IPS DF 6.9 (cell line): ENCODE results near the gene HM13.

Source experiments
- DNase-seq: peaks from one replicate; pipeline ENCODE4 v3.0.0-alpha.2; 2013; ENCODE audit warnings: low read depth, low spot score
- H3K27ac ChIP-seq: one replicate; pipeline ENCODE4 v1.5.1; 2013; ENCODE audit warnings: low read length, control low read depth
- H3K27me3 ChIP-seq: 2 replicates; pipeline ENCODE4 v1.6.1; 2013; ENCODE audit warnings: mild to moderate bottlenecking, low read length; ENCODE audit not compliant: control insufficient read depth, insufficient read depth
- H3K36me3 ChIP-seq: 2 replicates; pipeline ENCODE4 v1.6.1; 2013; ENCODE audit warnings: low read length; ENCODE audit not compliant: control insufficient read depth, insufficient read depth
- H3K4me1 ChIP-seq: 2 replicates; pipeline ENCODE4 v1.6.1; 2013; ENCODE audit warnings: low read length; ENCODE audit not compliant: control insufficient read depth, insufficient read depth
- H3K4me3 ChIP-seq: 2 replicates; pipeline ENCODE4 v1.5.1; 2013; ENCODE audit warnings: mild to moderate bottlenecking, low read length
- H3K9me3 ChIP-seq: 2 replicates; pipeline ENCODE4 v1.6.1; 2013; ENCODE audit warnings: low read length, inconsistent platforms; ENCODE audit not compliant: control insufficient read depth, insufficient read depth
- WGBS: extraction: QIAGEN DNeasy Blood & Tissue Kit; methylation state at CpG from one replicate; pipeline ENCODE4 v1.1.7; 2013; ENCODE audit warnings: mixed read lengths, missing lambda C conversion rate; ENCODE audit not compliant: insufficient read length, insufficient coverage; 5-methylcytosine and 5-hydroxymethylcytosine counted together

HM13 gene

GRCh38 chr20:31568041-31568731, 53.9 kb downstream of the HM13 start:
- H3K27ac ChIP-seq: no peak overlapping the region
- WGBS: no CpG with 5 or more reads among the region's 21 CpGs
- no peak overlapping the region for H3K4me3 ChIP-seq
- H3K4me1 ChIP-seq: peaks cover 5% of the 10 kb centered on the region
- no peaks in the 10 kb centered on the region for H3K27me3 ChIP-seq
- peaks cover 3% of the 10 kb centered on the region for H3K36me3 ChIP-seq
- no peaks in the 10 kb centered on the region for H3K9me3 ChIP-seq
- DNase-seq: no peak

GRCh38 chr20:31568773-31569162, 54.5 kb downstream of the HM13 start:
- Histone ChIP-seq H3K27ac (no peak overlapping the region), H3K4me1 (peaks cover 5% of the 10 kb centered on the region)
- no CpG with 5 or more reads among the region's 5 CpGs for WGBS

GRCh38 chr20:31569163-31570020, 55.1 kb downstream of the HM13 start:
- H3K27me3 ChIP-seq: no peaks in the 10 kb centered on the region
- no peak for DNase-seq
- peaks cover 5% of the 10 kb centered on the region for H3K4me1 ChIP-seq
- H3K27ac ChIP-seq: no peak overlapping the region
- no peaks in the 10 kb centered on the region; the same call in 1 of the 2 replicates for H3K36me3 ChIP-seq
- no peaks in the 10 kb centered on the region for H3K9me3 ChIP-seq
- H3K4me3 ChIP-seq: no peak overlapping the region
- no CpG with 5 or more reads among the region's 10 CpGs for WGBS

More at GRCh38 chr20:31568773-31569162, 54.5 kb downstream of the HM13 start:
- Histone ChIP-seq H3K4me3 (no peak overlapping the region), H3K36me3 (peaks cover 3% of the 10 kb centered on the region), H3K27me3 (no peaks in the 10 kb centered on the region), H3K9me3 (no peaks in the 10 kb centered on the region)
- no peak for DNase-seq

GRCh38 chr20:31570021-31570463, 55.8 kb downstream of the HM13 start:
- Histone ChIP-seq H3K27ac (no peak overlapping the region), H3K4me1 (peaks cover 5% of the 10 kb centered on the region), H3K36me3 (no peaks in the 10 kb centered on the region; the same call in 1 of the 2 replicates), H3K4me3 (no peak overlapping the region), H3K27me3 (no peaks in the 10 kb centered on the region), H3K9me3 (no peaks in the 10 kb centered on the region)
- DNase-seq: no peak
- WGBS: no CpG with 5 or more reads among the region's 8 CpGs

- Histone ChIP-seq H3K27me3 (no peaks in the 10 kb centered on the region), H3K4me3 (no peak overlapping the region), H3K27ac (no peak overlapping the region), H3K9me3 (no peaks in the 10 kb centered on the region), H3K36me3 (no peaks in the 10 kb centered on the region; the same call in 1 of the 2 replicates), H3K4me1 (peaks cover 5% of the 10 kb centered on the region)
- no CpG with 5 or more reads among the region's 25 CpGs for WGBS
- no peak for DNase-seq
Measured at GRCh38 chr20:31570735-31571617, 56.7 kb downstream of the HM13 start.

- H3K4me1 ChIP-seq: peaks cover 4% of the 10 kb centered on the region
- peak overlapping the region; percentile 16; the same call in 1 of the 2 replicates for H3K4me3 ChIP-seq
- WGBS: no CpG with 5 or more reads among the region's 17 CpGs
- H3K27ac ChIP-seq: peak overlapping the region; percentile 2
- H3K9me3 ChIP-seq: no peaks in the 10 kb centered on the region
- no peaks in the 10 kb centered on the region for H3K27me3 ChIP-seq
- no peaks in the 10 kb centered on the region; the same call in 1 of the 2 replicates for H3K36me3 ChIP-seq
- DNase-seq: no peak
Measured at GRCh38 chr20:31572042-31572700, 57.9 kb downstream of the HM13 start.

- Histone ChIP-seq H3K9me3 (no peaks in the 10 kb centered on the region), H3K36me3 (no peaks in the 10 kb centered on the region; the same call in 1 of the 2 replicates), H3K4me3 (peak overlapping the region; percentile 17; the same call in 1 of the 2 replicates), H3K27ac (peak overlapping the region; percentile 2), H3K27me3 (no peaks in the 10 kb centered on the region), H3K4me1 (peaks cover 5% of the 10 kb centered on the region)
- no CpG with 5 or more reads among the region's 63 CpGs for WGBS
- peak; percentile 82 for DNase-seq
Measured at GRCh38 chr20:31572701-31573554, 58.7 kb downstream of the HM13 start.

- no peak for DNase-seq
- peaks cover 5% of the 10 kb centered on the region for H3K4me1 ChIP-seq
- peak overlapping the region; percentile 17; the same call in 1 of the 2 replicates for H3K4me3 ChIP-seq
- H3K27ac ChIP-seq: no peak overlapping the region
- no peaks in the 10 kb centered on the region for H3K27me3 ChIP-seq
- no peaks in the 10 kb centered on the region for H3K9me3 ChIP-seq
- no CpG with 5 or more reads among the region's 19 CpGs for WGBS
- H3K36me3 ChIP-seq: no peaks in the 10 kb centered on the region; the same call in 1 of the 2 replicates
Measured at GRCh38 chr20:31573555-31574321, 59.5 kb downstream of the HM13 start.
